K562 (cell line): Measurements from ENCODE around the gene MAN2B1. TPM values are rescaled to one million over a fixed set of nuclear protein-coding genes. Genes with fewer than 3 reads are reported as not detected.

Source experiments
- BHLHE40 ChIP-seq: IDR thresholded peaks from 2 replicates; pipeline ENCODE4 v1.6.1; 2011; ENCODE audit warnings: low read length, improper control_type of control experiment
- BRD9 ChIP-seq: fragments of 450-650 bp; IDR thresholded peaks from 2 replicates; pipeline ENCODE4 v1.6.1; 2018; ENCODE audit warnings: low read depth; ENCODE audit not compliant: partially characterized antibody
- CBFA2T2 ChIP-seq: fragments of 450-650 bp; conservative IDR thresholded peaks from 2 replicates; pipeline ENCODE4 v1.6.1; 2017; ENCODE audit warnings: mild to moderate bottlenecking
- COPS2 ChIP-seq: fragments of 450-650 bp; conservative IDR thresholded peaks from 2 replicates; pipeline ENCODE4 v1.6.1; 2016; ENCODE audit warnings: mild to moderate bottlenecking, moderate library complexity
- CREM ChIP-seq: IDR thresholded peaks from 2 replicates; pipeline ENCODE4 v1.6.1; 2014; ENCODE audit warnings: antibody characterized with exemption, low read depth
- ELF1 ChIP-seq: fragments of 200-800 bp; sonication (Bioruptor generic); IDR thresholded peaks from 2 replicates; pipeline ENCODE4 v1.6.1; 2016; ENCODE audit warnings: missing genetic modification characterization, missing compliant biosample characterization
- GTF3C2 ChIP-seq: IDR thresholded peaks from 3 replicates; pipeline ENCODE4 v1.6.1; 2011; ENCODE audit warnings: borderline replicate concordance, mild to moderate bottlenecking, moderate library complexity; ENCODE audit not compliant: insufficient read length; ENCODE audit errors: extremely low read depth
- HOXB6 ChIP-seq: fragments of 250-450 bp; sonication (Bioruptor Pico); IDR thresholded peaks from 2 replicates; pipeline ENCODE4 v1.5.1; 2022; ENCODE audit warnings: mild to moderate bottlenecking, borderline replicate concordance
- NFIC ChIP-seq: fragments of 450-650 bp; IDR thresholded peaks from 2 replicates; pipeline ENCODE4 v1.6.1; 2017; ENCODE audit warnings: mild to moderate bottlenecking, inconsistent platforms
- NR2C2 ChIP-seq, 2 experiments: fragments of 200-800 bp in 1 of 2; sonication (Bioruptor generic) in 1 of 2; sonication (generic) in 1 of 2; formaldehyde crosslinking in 1 of 2; IDR thresholded peaks; 2 replicates each; pipeline versions ENCODE4 v1.6.1 to v1.8.0; 2016 to 2022; ENCODE audit warnings: mild to moderate bottlenecking in 1 of 2, missing compliant biosample characterization in 1 of 2, missing genetic modification characterization in 1 of 2, missing genetic modification reagents in 1 of 2
- POLR2AphosphoS5 ChIP-seq: IDR thresholded peaks from 2 replicates; pipeline ENCODE4 v1.6.1; 2011; ENCODE audit warnings: mild to moderate bottlenecking, low read depth, low read length, moderate library complexity; ENCODE audit not compliant: control insufficient read depth, insufficient read depth
- TCF7L2 ChIP-seq: fragments of 150-350 bp; IDR thresholded peaks from 2 replicates; pipeline ENCODE4 v1.6.1; 2016; ENCODE audit warnings: low read depth, mild to moderate bottlenecking, low read length, moderate library complexity
- ZNF232 ChIP-seq: sonication (generic); formaldehyde crosslinking; IDR thresholded peaks from 2 replicates; pipeline ENCODE4 v1.8.0; 2022; ENCODE audit warnings: mild to moderate bottlenecking, missing genetic modification reagents
- ZNF778 ChIP-seq: fragments of 450-650 bp; formaldehyde crosslinking; IDR thresholded peaks from 2 replicates; pipeline ENCODE4 v1.4.0; 2020; ENCODE audit warnings: mild to moderate bottlenecking, moderate library complexity
- polyA plus RNA-seq, 8 experiments: library from polyadenylated mRNA; depleted of rRNA in 4 of 8; stranded (reverse) in 5 of 8; unstranded in 3 of 8; fragments of >200 nt; fragmentation: Nextera tagmentation in 2 of 8; fragmentation: Illumina TruSeq in 1 of 8; extraction: Ambion mirVana in 2 of 8; extraction: Trizol in 1 of 8; gene quantifications; 2 replicates each; pipeline versions ENCODE4 v1.2.1 to v1.2.3, GENCODE V29; 2011 to 2014; ENCODE audit warnings: inconsistent platforms in 1 of 8, missing spikeins in 1 of 8
- total RNA-seq, 7 experiments: library from RNA; depleted of rRNA in 6 of 7; stranded (reverse); fragments of >200 nt in 6 of 7; fragmentation: Illumina TruSeq in 2 of 7; extraction: Trizol in 2 of 7; gene quantifications; 2 replicates each; pipeline versions ENCODE4 v1.2.1 to v1.2.3, GENCODE V29; 2011 to 2021; ENCODE audit warnings: low replicate concordance in 1 of 7
- TF ChIP-seq, protein P1 (sequence below), 3 experiments: IDR thresholded peaks in 2 of 3; conservative IDR thresholded peaks in 1 of 3; 2 replicates each; pipeline ENCODE4 v1.5.1; 2011 to 2012; ENCODE audit warnings: low read length in 3 of 3, mild to moderate bottlenecking in 3 of 3, control low read depth in 2 of 3, improper control_type of control experiment in 1 of 3, inconsistent platforms in 1 of 3, low read depth in 1 of 3, mixed read lengths in 1 of 3, moderate library complexity in 1 of 3; ENCODE audit not compliant: insufficient read depth in 2 of 3
- TF ChIP-seq, protein P2 (sequence below): fragments of 250-450 bp; sonication (Bioruptor Pico); IDR thresholded peaks from 2 replicates; pipeline ENCODE4 v1.8.0; 2022; ENCODE audit warnings: moderate library complexity, mild to moderate bottlenecking, inconsistent platforms
- TF ChIP-seq, protein P3 (sequence below): sonication (generic); formaldehyde crosslinking; IDR thresholded peaks from 2 replicates; pipeline ENCODE4 v1.5.0; 2020; ENCODE audit warnings: missing genetic modification reagents

The MAN2B1 gene
- total and polyA plus RNA-seq, 9 of the 15 experiments (the other 6 are each of a cell fraction or from before 2014, with no cell fraction given): 0.59 to 33.8 (median 11.4) TPM

- TF ChIP-seq, protein P1, sequence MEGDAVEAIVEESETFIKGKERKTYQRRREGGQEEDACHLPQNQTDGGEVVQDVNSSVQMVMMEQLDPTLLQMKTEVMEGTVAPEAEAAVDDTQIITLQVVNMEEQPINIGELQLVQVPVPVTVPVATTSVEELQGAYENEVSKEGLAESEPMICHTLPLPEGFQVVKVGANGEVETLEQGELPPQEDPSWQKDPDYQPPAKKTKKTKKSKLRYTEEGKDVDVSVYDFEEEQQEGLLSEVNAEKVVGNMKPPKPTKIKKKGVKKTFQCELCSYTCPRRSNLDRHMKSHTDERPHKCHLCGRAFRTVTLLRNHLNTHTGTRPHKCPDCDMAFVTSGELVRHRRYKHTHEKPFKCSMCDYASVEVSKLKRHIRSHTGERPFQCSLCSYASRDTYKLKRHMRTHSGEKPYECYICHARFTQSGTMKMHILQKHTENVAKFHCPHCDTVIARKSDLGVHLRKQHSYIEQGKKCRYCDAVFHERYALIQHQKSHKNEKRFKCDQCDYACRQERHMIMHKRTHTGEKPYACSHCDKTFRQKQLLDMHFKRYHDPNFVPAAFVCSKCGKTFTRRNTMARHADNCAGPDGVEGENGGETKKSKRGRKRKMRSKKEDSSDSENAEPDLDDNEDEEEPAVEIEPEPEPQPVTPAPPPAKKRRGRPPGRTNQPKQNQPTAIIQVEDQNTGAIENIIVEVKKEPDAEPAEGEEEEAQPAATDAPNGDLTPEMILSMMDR (IDR thresholded peaks at IDR 0.05 in 2 of 3, conservative IDR thresholded peaks at IDR 0.05 in 1 of 3; ENCODE audit: insufficient read depth in 2 of 3, low read depth in 1 of 3, low read length in 3 of 3): peak in 1 of 3 experiments; percentile 22; a peak in 2 of 6 replicates
- TF ChIP-seq, protein P2, sequence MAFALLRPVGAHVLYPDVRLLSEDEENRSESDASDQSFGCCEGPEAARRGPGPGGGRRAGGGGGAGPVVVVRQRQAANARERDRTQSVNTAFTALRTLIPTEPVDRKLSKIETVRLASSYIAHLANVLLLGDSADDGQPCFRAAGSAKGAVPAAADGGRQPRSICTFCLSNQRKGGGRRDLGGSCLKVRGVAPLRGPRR (CRISPR knock-in tag): no peak
- no peak; the same call in 1 of the 2 replicates for TF ChIP-seq NFIC
- TF ChIP-seq ZNF232 (CRISPR knock-in tag): no peak
- TF ChIP-seq GTF3C2: no peak
- peak; percentile 53 for TF ChIP-seq POLR2AphosphoS5
- TF ChIP-seq BRD9: no peak
- TF ChIP-seq, protein P3, sequence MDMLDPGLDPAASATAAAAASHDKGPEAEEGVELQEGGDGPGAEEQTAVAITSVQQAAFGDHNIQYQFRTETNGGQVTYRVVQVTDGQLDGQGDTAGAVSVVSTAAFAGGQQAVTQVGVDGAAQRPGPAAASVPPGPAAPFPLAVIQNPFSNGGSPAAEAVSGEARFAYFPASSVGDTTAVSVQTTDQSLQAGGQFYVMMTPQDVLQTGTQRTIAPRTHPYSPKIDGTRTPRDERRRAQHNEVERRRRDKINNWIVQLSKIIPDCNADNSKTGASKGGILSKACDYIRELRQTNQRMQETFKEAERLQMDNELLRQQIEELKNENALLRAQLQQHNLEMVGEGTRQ (CRISPR knock-in tag): peak; percentile 92
- TF ChIP-seq ZNF778: no peak
- TF ChIP-seq BHLHE40: peak; percentile 85; the same call in 1 of the 2 replicates
- peak; percentile 88 for TF ChIP-seq TCF7L2
- TF ChIP-seq HOXB6 (CRISPR knock-in tag): no peak
- TF ChIP-seq CBFA2T2: peak; percentile 96
- no peak for TF ChIP-seq NR2C2 (CRISPR knock-in tag; IDR thresholded peaks at IDR 0.05)
- TF ChIP-seq NR2C2 (tag; IDR thresholded peaks at IDR 0.05): peak; percentile 84
- TF ChIP-seq COPS2: no peak
- TF ChIP-seq CREM: peak; percentile 66
- peak; percentile 93 for TF ChIP-seq ELF1
These were observed 14.8 kb upstream of the MAN2B1 start, which contains the start of gene DHPS (continued) for GRCh38 chr19:12681074-12681987.
